ENCODE measurements around the gene TRIM50. TPM values are rescaled to one million over a fixed set of nuclear protein-coding genes. Genes with fewer than 3 reads are reported as not detected.
"Not testable (repeated sequence)": the region's sequence is repeated elsewhere in the genome, so short reads cannot be mapped to it uniquely, and the experiment has no call there.

Gene TRIM50
- total RNA-seq, 1 donor from 2014 or later, result 0.52 TPM

DNA sequence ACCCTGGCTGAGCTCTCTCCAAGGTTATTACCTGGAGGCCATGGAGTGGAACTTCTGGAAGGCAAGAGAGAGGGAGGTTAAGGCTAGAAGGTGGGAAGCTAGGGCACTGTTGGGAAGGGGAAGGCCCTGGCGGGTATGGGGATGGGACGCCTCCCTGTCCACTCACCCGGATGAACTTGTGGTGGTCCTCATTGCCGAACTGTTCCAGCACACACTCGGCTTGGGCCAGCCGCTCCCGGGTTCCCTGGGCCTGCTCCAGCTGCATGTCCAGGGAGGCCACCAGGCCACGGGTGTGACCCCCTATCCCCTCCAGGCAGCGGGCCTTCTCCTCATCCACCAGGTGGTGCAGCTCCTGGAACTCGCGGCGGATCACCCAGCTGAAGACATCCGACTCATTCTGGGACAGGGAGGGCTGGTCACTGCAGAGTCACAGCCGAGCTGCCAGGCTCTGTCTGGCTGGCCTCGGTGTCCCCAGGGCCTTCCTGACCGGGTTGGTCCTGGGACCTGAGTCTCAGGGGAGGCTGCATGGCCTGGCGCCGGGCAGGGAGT lies 9.2 kb downstream of the TRIM50 start:
- H3K4me3 ChIP-seq (ENCODE audit: low read length in 3 of 3); H3K27me3 ChIP-seq (ENCODE audit: control insufficient read depth in 3 of 3, insufficient read depth in 3 of 3, low read length in 3 of 3); H3K36me3 ChIP-seq (ENCODE audit: control insufficient read depth in 3 of 3, insufficient read depth in 3 of 3, low read length in 3 of 3); H3K9ac ChIP-seq (ENCODE audit: low read depth in 1 of 3, low read length in 3 of 3); H3K9me3 ChIP-seq (ENCODE audit: control insufficient read depth in 3 of 3, low read length in 3 of 3); H3K27ac ChIP-seq (ENCODE audit: low read depth, low read length): not testable (repeated sequence)
- peaks cover 0 to 10% (median 7%) of the 10 kb centered on the region in 3 donors for H3K4me1 ChIP-seq (ENCODE audit: control insufficient read depth in 3 of 3, insufficient read depth in 3 of 3, low read length in 3 of 3)

DNA sequence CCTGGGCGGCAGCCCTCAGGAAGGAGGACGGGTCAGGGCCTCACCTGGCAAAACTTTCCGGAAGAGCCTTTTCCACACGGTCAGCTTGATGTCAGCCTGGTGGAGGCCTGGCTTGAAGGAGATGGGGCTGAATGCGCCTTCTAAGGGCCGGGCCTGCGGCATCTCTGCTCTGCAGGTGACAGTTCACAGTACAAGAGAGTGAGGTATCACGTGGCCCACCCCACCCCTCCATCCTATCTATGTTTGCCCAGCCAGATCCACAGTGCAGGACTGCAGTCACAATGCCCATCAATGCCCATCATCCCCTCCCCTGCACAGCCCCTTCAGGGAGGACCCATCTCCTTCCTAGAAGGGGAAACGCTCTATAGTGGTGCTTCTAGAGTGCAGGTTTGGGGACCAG lies 11.4 kb downstream of the TRIM50 start:
- Histone ChIP-seq H3K9me3 (ENCODE audit: control insufficient read depth in 3 of 3, low read length in 3 of 3) (no peaks in the 10 kb centered on the region), H3K36me3 (ENCODE audit: control insufficient read depth in 3 of 3, insufficient read depth in 3 of 3, low read length in 3 of 3) (no peaks in the 10 kb centered on the region), H3K27me3 (ENCODE audit: control insufficient read depth in 3 of 3, insufficient read depth in 3 of 3, low read length in 3 of 3) (no peaks in the 10 kb centered on the region), H3K27ac (ENCODE audit: low read depth, low read length) (no peak overlapping the region), H3K4me1 (ENCODE audit: control insufficient read depth in 3 of 3, insufficient read depth in 3 of 3, low read length in 3 of 3) (peaks cover 0 to 9% (median 7%) of the 10 kb centered on the region in 3 donors), H3K9ac (ENCODE audit: low read depth in 1 of 3, low read length in 3 of 3) (peak overlapping the region in 1 of 3 donors; percentile 33), H3K4me3 (ENCODE audit: low read length in 3 of 3) (no peak overlapping the region)

DNA sequence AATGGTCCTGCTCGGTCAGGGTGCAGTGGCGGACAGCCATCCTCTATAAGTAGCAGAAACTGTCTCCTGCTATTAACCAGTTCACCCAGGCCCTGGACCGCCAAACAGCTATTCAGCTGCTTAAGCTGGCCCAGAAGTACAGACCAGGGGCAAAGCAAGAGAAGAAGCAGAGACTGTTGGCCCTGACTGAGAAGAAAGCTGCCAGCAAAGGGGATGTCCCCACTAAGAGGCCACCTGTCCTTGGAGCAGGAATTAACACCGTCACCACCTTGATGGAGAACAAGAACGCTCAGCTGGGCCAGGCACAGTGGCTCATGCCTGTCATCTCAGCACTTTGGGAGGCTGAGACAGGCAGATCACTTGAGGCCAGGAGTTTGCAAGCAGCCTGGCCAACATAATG lies 13.6 kb downstream of the TRIM50 start:
- H3K9me3 ChIP-seq (ENCODE audit: control insufficient read depth in 3 of 3, low read length in 3 of 3), result no peaks in the 10 kb centered on the region
- no peaks in the 10 kb centered on the region for H3K36me3 ChIP-seq (ENCODE audit: control insufficient read depth in 3 of 3, insufficient read depth in 3 of 3, low read length in 3 of 3)
- H3K27me3 ChIP-seq (ENCODE audit: control insufficient read depth in 3 of 3, insufficient read depth in 3 of 3, low read length in 3 of 3), result no peaks in the 10 kb centered on the region
- peaks cover 0 to 3% (median 2%) of the 10 kb centered on the region in 3 donors for H3K4me1 ChIP-seq (ENCODE audit: control insufficient read depth in 3 of 3, insufficient read depth in 3 of 3, low read length in 3 of 3)
- H3K4me3 ChIP-seq (ENCODE audit: low read length in 3 of 3), result no peak overlapping the region
- H3K27ac ChIP-seq (ENCODE audit: low read depth, low read length), result no peak overlapping the region
- no peak overlapping the region for H3K9ac ChIP-seq (ENCODE audit: low read depth in 1 of 3, low read length in 3 of 3)

DNA sequence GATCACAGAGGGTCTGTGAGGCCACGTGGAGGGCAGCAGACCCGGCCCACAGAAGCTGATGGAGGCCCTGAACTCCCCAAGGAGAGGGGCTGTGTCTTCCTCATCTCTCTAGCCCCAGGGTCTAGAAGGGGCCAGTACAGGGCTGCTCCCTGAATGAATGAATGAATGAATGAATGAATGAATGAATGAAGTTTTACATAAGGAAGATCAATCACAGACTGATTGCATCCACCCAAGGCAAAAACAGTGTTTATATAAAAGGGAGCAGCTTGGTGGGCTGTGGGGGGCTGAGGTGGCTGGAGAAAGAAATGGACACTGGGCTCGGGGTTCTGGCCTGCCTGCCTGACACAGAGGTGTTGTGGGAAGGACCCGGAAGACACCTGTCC lies 14.4 kb downstream of the TRIM50 start:
- Histone ChIP-seq H3K4me3 (ENCODE audit: low read length in 3 of 3) (no peak overlapping the region), H3K4me1 (ENCODE audit: control insufficient read depth in 3 of 3, insufficient read depth in 3 of 3, low read length in 3 of 3) (peaks cover 0 to 5% (median 5%) of the 10 kb centered on the region in 3 donors), H3K9me3 (ENCODE audit: control insufficient read depth in 3 of 3, low read length in 3 of 3) (no peaks in the 10 kb centered on the region), H3K27ac (ENCODE audit: low read depth, low read length) (no peak overlapping the region), H3K36me3 (ENCODE audit: control insufficient read depth in 3 of 3, insufficient read depth in 3 of 3, low read length in 3 of 3) (no peaks in the 10 kb centered on the region), H3K9ac (ENCODE audit: low read depth in 1 of 3, low read length in 3 of 3) (no peak overlapping the region), H3K27me3 (ENCODE audit: control insufficient read depth in 3 of 3, insufficient read depth in 3 of 3, low read length in 3 of 3) (no peaks in the 10 kb centered on the region)

DNA sequence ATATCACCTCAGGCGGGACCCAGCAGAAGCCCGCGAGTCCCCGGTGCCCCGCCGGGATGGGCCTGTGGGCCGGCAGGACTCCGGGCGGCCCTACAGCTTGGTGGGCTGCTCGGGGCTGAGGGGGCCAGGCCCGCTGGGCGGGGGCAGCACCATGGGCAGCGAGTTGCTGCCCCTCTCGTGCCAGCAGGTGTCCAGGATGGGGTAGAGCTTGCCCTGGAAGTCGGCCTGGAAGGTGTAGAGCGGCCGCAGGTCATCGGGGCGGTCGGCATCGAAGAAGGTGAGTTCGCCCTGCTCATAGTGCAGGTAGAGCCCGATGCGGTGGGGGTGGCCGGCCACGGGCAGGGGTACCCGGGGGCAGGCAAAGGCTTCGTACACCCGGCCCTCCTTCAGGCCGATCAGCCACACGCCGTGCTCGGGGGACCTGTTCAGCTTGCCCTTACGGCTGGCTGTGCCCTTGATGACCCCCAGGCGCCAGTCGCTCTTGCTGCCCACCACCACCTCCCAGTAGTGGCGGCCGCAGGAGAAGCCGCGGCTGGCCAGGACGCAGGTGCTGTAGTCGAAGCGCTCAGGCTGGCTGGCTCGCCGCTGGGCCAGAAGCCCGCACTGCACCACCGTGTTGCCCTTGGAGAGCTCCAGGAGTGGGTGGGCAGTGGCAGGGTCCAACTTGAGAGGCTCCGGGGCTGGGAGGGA lies 14.9 kb downstream of the TRIM50 start:
- peaks cover 0 to 8% (median 8%) of the 10 kb centered on the region in 3 donors for H3K4me1 ChIP-seq (ENCODE audit: control insufficient read depth in 3 of 3, insufficient read depth in 3 of 3, low read length in 3 of 3)
- no peaks in the 10 kb centered on the region for H3K27me3 ChIP-seq (ENCODE audit: control insufficient read depth in 3 of 3, insufficient read depth in 3 of 3, low read length in 3 of 3)
- H3K36me3 ChIP-seq (ENCODE audit: control insufficient read depth in 3 of 3, insufficient read depth in 3 of 3, low read length in 3 of 3), result no peaks in the 10 kb centered on the region
- H3K9me3 ChIP-seq (ENCODE audit: control insufficient read depth in 3 of 3, low read length in 3 of 3), result no peaks in the 10 kb centered on the region
- H3K9ac ChIP-seq (ENCODE audit: low read depth in 1 of 3, low read length in 3 of 3), result no peak overlapping the region
- no peak overlapping the region for H3K27ac ChIP-seq (ENCODE audit: low read depth, low read length)
- H3K4me3 ChIP-seq (ENCODE audit: low read length in 3 of 3), result no peak overlapping the region

DNA sequence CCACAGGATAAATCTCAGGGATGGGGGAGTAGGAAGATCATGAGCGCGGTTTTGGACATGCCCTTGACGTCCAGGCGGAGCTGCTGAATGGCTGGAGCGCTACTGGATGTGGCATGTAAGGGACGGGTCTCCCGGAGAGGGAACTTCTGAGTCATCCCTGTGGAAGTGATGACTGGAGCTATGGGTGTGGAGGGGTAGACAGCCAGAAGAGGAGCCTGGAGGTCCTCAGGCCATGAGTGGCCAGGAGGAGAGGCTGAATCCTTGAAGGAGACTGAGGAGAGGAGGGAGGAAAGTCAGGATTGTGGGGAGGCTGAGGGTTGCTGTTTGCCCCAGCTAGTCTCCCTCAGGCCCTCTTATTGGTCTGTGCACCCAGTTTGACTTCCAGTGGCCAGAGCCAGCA lies 16.5 kb downstream of the TRIM50 start:
- H3K9me3 ChIP-seq (ENCODE audit: control insufficient read depth in 3 of 3, low read length in 3 of 3); H3K27me3 ChIP-seq (ENCODE audit: control insufficient read depth in 3 of 3, insufficient read depth in 3 of 3, low read length in 3 of 3); H3K36me3 ChIP-seq (ENCODE audit: control insufficient read depth in 3 of 3, insufficient read depth in 3 of 3, low read length in 3 of 3); H3K27ac ChIP-seq (ENCODE audit: low read depth, low read length); H3K9ac ChIP-seq (ENCODE audit: low read depth in 1 of 3, low read length in 3 of 3); H3K4me3 ChIP-seq (ENCODE audit: low read length in 3 of 3): not testable (repeated sequence)
- peaks cover 0 to 13% (median 13%) of the 10 kb centered on the region in 3 donors for H3K4me1 ChIP-seq (ENCODE audit: control insufficient read depth in 3 of 3, insufficient read depth in 3 of 3, low read length in 3 of 3)

DNA sequence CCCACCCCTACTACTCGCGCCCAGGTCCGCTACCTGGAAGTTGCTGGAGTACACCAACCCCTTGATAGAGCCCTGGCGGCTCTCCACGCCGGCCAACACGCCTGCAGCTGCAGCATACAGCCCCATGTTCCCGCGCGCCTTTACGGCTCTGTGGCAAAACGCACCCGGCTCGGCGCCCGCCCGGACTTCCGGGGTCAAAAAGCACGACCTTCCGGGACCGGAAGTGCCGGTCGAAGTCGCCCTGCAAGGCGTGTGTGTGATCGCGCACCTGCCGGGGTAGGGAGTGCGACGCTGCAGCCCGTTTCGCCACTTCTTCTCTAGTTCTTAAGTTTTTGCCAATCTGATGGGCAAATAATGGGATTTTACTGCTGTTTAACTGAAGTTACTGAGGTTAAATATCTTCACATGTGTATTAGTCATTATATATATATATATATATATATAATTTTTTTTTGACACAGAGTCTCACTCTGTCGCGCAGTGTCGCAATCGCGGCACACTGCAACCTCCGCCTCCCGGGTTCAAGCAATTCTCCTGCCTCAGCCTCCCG lies 19.1 kb downstream of the TRIM50 start, which contains the start of gene NSUN5:
Gene NSUN5, minus strand, starts transcription at position 162 of the 550 bp plus-strand sequence. Its CDS starts 36 bp downstream, at position 126.
- H3K9ac ChIP-seq (ENCODE audit: low read depth in 1 of 3, low read length in 3 of 3), result peak within 1 kb of the TSS; percentile 69 to 85 (median 82)

DNA sequence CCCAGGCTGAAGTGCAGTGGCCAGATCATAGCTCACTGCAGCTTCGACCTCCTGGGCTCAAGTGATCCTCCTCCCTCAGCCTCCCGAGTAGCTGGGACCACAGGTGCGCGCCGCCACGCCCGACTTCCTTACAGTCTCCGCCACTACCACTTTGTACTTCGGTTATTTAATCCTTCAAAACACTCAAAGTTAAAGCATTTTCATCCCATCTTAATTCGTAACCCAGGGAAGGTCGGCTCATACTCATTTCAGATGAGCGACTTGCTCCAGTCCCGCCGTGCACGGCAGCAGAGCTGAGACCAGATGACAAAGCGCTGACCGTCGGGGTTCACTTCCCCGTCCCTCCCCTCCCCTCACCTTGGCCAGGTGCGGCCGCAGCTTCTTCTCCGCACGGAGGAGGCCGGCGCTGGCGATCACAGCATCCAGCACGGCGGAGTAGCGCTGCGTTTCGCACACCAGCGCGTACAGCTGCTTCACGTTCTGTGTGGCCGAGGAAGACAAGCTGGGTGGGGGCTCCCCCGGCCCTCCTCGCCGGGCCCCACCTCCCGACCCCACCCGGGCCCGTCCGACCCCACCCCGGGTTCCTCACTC lies 19.7 kb downstream of the TRIM50 start:
- Histone ChIP-seq H3K9ac (ENCODE audit: low read depth in 1 of 3, low read length in 3 of 3) (peak overlapping the region; percentile 69 to 85 (median 82)), H3K4me3 (ENCODE audit: low read length in 3 of 3) (peak overlapping the region; percentile 82 to 86 (median 84)), H3K27me3 (ENCODE audit: control insufficient read depth in 3 of 3, insufficient read depth in 3 of 3, low read length in 3 of 3) (no peaks in the 10 kb centered on the region), H3K4me1 (ENCODE audit: control insufficient read depth in 3 of 3, insufficient read depth in 3 of 3, low read length in 3 of 3) (peaks cover 0 to 13% (median 13%) of the 10 kb centered on the region in 3 donors), H3K36me3 (ENCODE audit: control insufficient read depth in 3 of 3, insufficient read depth in 3 of 3, low read length in 3 of 3) (peaks cover 20 to 23% (median 20%) of the 10 kb centered on the region in 3 donors), H3K9me3 (ENCODE audit: control insufficient read depth in 3 of 3, low read length in 3 of 3) (no peaks in the 10 kb centered on the region), H3K27ac (ENCODE audit: low read depth, low read length) (peak overlapping the region; percentile 44)

More for the DNA sequence above, 19.1 kb downstream of the TRIM50 start, which contains the start of gene NSUN5:
- Histone ChIP-seq H3K27me3 (ENCODE audit: control insufficient read depth in 3 of 3, insufficient read depth in 3 of 3, low read length in 3 of 3) (no peaks in the 10 kb centered on the region), H3K4me1 (ENCODE audit: control insufficient read depth in 3 of 3, insufficient read depth in 3 of 3, low read length in 3 of 3) (peaks cover 0 to 13% (median 13%) of the 10 kb centered on the region in 3 donors), H3K27ac (ENCODE audit: low read depth, low read length) (peak within 1 kb of the TSS; percentile 44), H3K4me3 (ENCODE audit: low read length in 3 of 3) (peak within 1 kb of the TSS; percentile 82 to 86 (median 84)), H3K9me3 (ENCODE audit: control insufficient read depth in 3 of 3, low read length in 3 of 3) (no peaks in the 10 kb centered on the region), H3K36me3 (ENCODE audit: control insufficient read depth in 3 of 3, insufficient read depth in 3 of 3, low read length in 3 of 3) (peaks cover 14 to 19% (median 16%) of the 10 kb centered on the region in 3 donors)

DNA sequence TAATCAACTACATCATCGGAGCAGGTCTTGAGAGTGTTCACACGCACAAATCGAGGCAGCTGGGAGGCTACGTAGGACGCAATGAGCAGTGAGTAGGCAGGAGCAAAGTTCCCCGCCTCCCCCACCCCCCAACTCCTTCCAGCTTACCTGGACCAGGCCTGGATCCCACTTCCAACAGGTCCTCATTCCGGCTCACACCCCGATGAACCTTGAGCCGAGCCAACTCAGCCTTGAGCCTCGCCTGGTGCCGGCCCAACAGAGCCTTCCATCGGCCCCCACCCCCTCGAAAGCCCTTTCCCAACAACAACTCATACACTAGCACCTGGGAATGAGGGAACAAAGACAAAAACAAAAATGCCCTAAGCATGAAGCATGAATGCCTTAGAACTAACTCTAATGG lies 20.4 kb downstream of the TRIM50 start:
- Histone ChIP-seq H3K4me1 (ENCODE audit: control insufficient read depth in 3 of 3, insufficient read depth in 3 of 3, low read length in 3 of 3) (peaks cover 0 to 13% (median 13%) of the 10 kb centered on the region in 3 donors), H3K36me3 (ENCODE audit: control insufficient read depth in 3 of 3, insufficient read depth in 3 of 3, low read length in 3 of 3) (peaks cover 23 to 26% (median 25%) of the 10 kb centered on the region in 3 donors), H3K27me3 (ENCODE audit: control insufficient read depth in 3 of 3, insufficient read depth in 3 of 3, low read length in 3 of 3) (no peaks in the 10 kb centered on the region), H3K9me3 (ENCODE audit: control insufficient read depth in 3 of 3, low read length in 3 of 3) (no peaks in the 10 kb centered on the region), H3K9ac (ENCODE audit: low read depth in 1 of 3, low read length in 3 of 3) (peak overlapping the region in 1 of 3 donors; percentile 85), H3K27ac (ENCODE audit: low read depth, low read length) (no peak overlapping the region), H3K4me3 (ENCODE audit: low read length in 3 of 3) (peak overlapping the region in 2 of 3 donors; percentile 82 to 86)
